C4-2B (cell line): ENCODE data around the gene OLFML3.

Experiments
- CTCF ChIP-seq: fragments of 450-650 bp; conservative IDR thresholded peaks from 2 replicates; pipeline ENCODE4 v1.5.1; 2017; ENCODE audit warnings: mild to moderate bottlenecking
- ZFX ChIP-seq: fragments of 450-650 bp; IDR thresholded peaks from 2 replicates; pipeline ENCODE4 v1.6.1; 2017

- no peak for TF ChIP-seq CTCF
- no peak for TF ChIP-seq ZFX
Measured at GRCh38 chr1:114021665-114022099, 42.4 kb downstream of the OLFML3 start.
